Measurements from ENCODE around the gene SCN9A. TPM values are rescaled to one million over a fixed set of nuclear protein-coding genes. Genes with fewer than 3 reads are reported as not detected.

The SCN9A gene
- total and polyA plus RNA-seq, 10 of the 15 experiments (the other 5 are each of a cell fraction or from before 2014, with no cell fraction given): 0.04 to 0.08 (median 0.08) TPM; not detected in 7

GRCh38 chr2:166304656-166305055 is 71.1 kb downstream of the SCN9A start (continued):
- TF ChIP-seq CHD2 (IDR thresholded peaks at IDR 0.05; ENCODE audit: borderline replicate concordance, low read depth, low read length): no peak
- TF ChIP-seq MYC (IDR thresholded peaks at IDR 0.05; ENCODE audit: insufficient read depth, insufficient read length, insufficient replicate concordance, low read length, severe bottlenecking): no peak
- no peak for TF ChIP-seq FOXK2 (IDR thresholded peaks at IDR 0.05)
- no peak for TF ChIP-seq PML (IDR thresholded peaks at IDR 0.05; ENCODE audit: low read length)

- BruUV-seq (replicated peaks): no TSS peak
- ChIA-PET CTCF (no interaction called here), POLR2A (no interaction called here), RAD21 (ENCODE audit: unreplicated experiment) (no interaction called here), SMC1A (ENCODE audit: uncharacterized antibody, unreplicated experiment) (no interaction called here)
- no peak for ATAC-seq
- no peaks in the 10 kb centered on the region for H3K36me3 ChIP-seq (ENCODE audit: control insufficient read depth in 2 of 2, insufficient read depth in 2 of 2, low read length in 1 of 2)
- no peaks in the 10 kb centered on the region for H4K20me1 ChIP-seq (ENCODE audit: control insufficient read depth, insufficient read depth)
- H3K27me3 ChIP-seq (replicated peaks in 1 of 2; ENCODE audit: control insufficient read depth in 2 of 2, insufficient read depth in 2 of 2, low read length in 1 of 2): no peaks in the 10 kb centered on the region
- no peak for FAIRE-seq
- TF ChIP-seq ZNF24 (IDR thresholded peaks at IDR 0.05) (no peak), HDAC6 (IDR thresholded peaks at IDR 0.05; ENCODE audit: unreplicated experiment) (no peak), EED (IDR thresholded peaks at IDR 0.05; ENCODE audit: low read depth) (no peak), EZH2 (IDR thresholded peaks at IDR 0.05; ENCODE audit: borderline replicate concordance, control insufficient read depth, low read depth, low read length) (no peak), SREBF2 (IDR thresholded peaks at IDR 0.05; ENCODE audit: low read length) (no peak), SIX5 (IDR thresholded peaks at IDR 0.05; ENCODE audit: low read depth, low read length, severe bottlenecking) (no peak), ASH2L (IDR thresholded peaks at IDR 0.05; ENCODE audit: borderline replicate concordance, low read depth) (no peak), MEF2B (IDR thresholded peaks at IDR 0.05; ENCODE audit: partially characterized antibody, poor library complexity, severe bottlenecking) (no peak), POLR2AphosphoS5 (IDR thresholded peaks at IDR 0.05; ENCODE audit: low read length) (no peak), USF2 (IDR thresholded peaks at IDR 0.05; ENCODE audit: borderline replicate concordance, low read depth, low read length) (no peak), BCL11A (IDR thresholded peaks at IDR 0.05; ENCODE audit: low read depth, low read length) (no peak), TARDBP (IDR thresholded peaks at IDR 0.05; ENCODE audit: borderline replicate concordance) (no peak), MTA2 (IDR thresholded peaks at IDR 0.05; ENCODE audit: low read depth) (no peak), REST (IDR thresholded peaks at IDR 0.05; ENCODE audit: low read depth, low read length) (no peak), NR2F1 (conservative IDR thresholded peaks at IDR 0.05) (no peak)
- no peak overlapping the region for H2AFZ ChIP-seq (ENCODE audit: control insufficient read depth, low read depth, low read length)
- no peak overlapping the region for H3K4me3 ChIP-seq
- no peak for DNase-seq (ENCODE audit: low read depth, low spot score)
- H3K9ac ChIP-seq (ENCODE audit: control insufficient read depth, insufficient read depth, low read length): no peak overlapping the region
- in situ Hi-C loops (cut with MboI): no loop called here
- WGBS (ENCODE audit: insufficient coverage, insufficient replicate concordance, low lambda C conversion rate, missing lambda C conversion rate): 0% methylated on average over 3 of the region's 3 CpGs
- no peaks in the 10 kb centered on the region for H3K79me2 ChIP-seq (ENCODE audit: control insufficient read depth, insufficient read depth, low read length)
- H3K9me3 ChIP-seq (replicated peaks; ENCODE audit: control insufficient read depth, insufficient read depth, low read length): no peaks in the 10 kb centered on the region
- H3K27ac ChIP-seq (ENCODE audit: control insufficient read depth, insufficient read depth): no peak overlapping the region
- no peak overlapping the region for H3K4me2 ChIP-seq (ENCODE audit: control insufficient read depth, insufficient read depth)
- no peaks in the 10 kb centered on the region for H3K4me1 ChIP-seq (ENCODE audit: control insufficient read depth, insufficient read depth, low read length)
- intact Hi-C loops (cut with micrococcal nuclease; ENCODE audit: unreplicated experiment): no loop called here
Measured at GRCh38 chr2:166302036-166302435, 73.7 kb downstream of the SCN9A start.

Data from GM12878 (cell line).